Fibroblast of lung (primary cell): ENCODE measurements around the gene CDCP1. TPM values are rescaled to one million over a fixed set of nuclear protein-coding genes. Genes with fewer than 3 reads are reported as not detected.

Source experiments
- DNase-seq, 2 donors: peaks; one replicate each; pipeline versions ENCODE4 v3.0.0 to v3.0.0-alpha.2; 2010; ENCODE audit warnings: low read depth in 2 of 2
- H2AFZ ChIP-seq: 2 replicates; pipeline ENCODE4 v1.5.1; 2012; ENCODE audit warnings: low read length, control low read depth, inconsistent platforms
- H3K27ac ChIP-seq: 2 replicates; pipeline ENCODE4 v1.5.1; 2011; ENCODE audit warnings: low read length, control low read depth; ENCODE audit not compliant: insufficient read depth
- H3K27me3 ChIP-seq: 2 replicates; pipeline ENCODE4 v1.5.1; 2011; ENCODE audit warnings: mild to moderate bottlenecking, low read length; ENCODE audit not compliant: control insufficient read depth, insufficient read depth
- H3K36me3 ChIP-seq: 2 replicates; pipeline ENCODE4 v1.5.1; 2011; ENCODE audit warnings: low read length; ENCODE audit not compliant: control insufficient read depth, insufficient read depth
- H3K4me1 ChIP-seq: 2 replicates; pipeline ENCODE4 v1.5.1; 2011; ENCODE audit warnings: low read length; ENCODE audit not compliant: control insufficient read depth, insufficient read depth; ENCODE audit errors: extremely low read depth
- H3K4me2 ChIP-seq: 2 replicates; pipeline ENCODE4 v1.5.1; 2011; ENCODE audit warnings: low read length, control low read depth; ENCODE audit not compliant: insufficient read depth; ENCODE audit errors: extremely low read depth
- H3K4me3 ChIP-seq, 4 experiments: fragments of 200-600 bp in 1 of 4; sonication (generic) in 1 of 4; replicated peaks in 1 of 4; 2 replicates each; pipeline ENCODE4 v1.5.1; 2011 to 2016; ENCODE audit warnings: low read length in 4 of 4, low read depth in 3 of 4, mild to moderate bottlenecking in 3 of 4, control low read depth in 2 of 4, inconsistent platforms in 1 of 4, mixed read lengths in 1 of 4; ENCODE audit not compliant: insufficient read depth in 1 of 4; ENCODE audit errors: control extremely low read depth in 1 of 4
- H3K79me2 ChIP-seq: 2 replicates; pipeline ENCODE4 v1.5.1; 2012; ENCODE audit warnings: mild to moderate bottlenecking, low read length, inconsistent platforms; ENCODE audit not compliant: control insufficient read depth, insufficient read depth
- H3K9ac ChIP-seq: 2 replicates; pipeline ENCODE4 v1.5.1; 2011; ENCODE audit warnings: mild to moderate bottlenecking, low read length, control low read depth; ENCODE audit not compliant: insufficient read depth
- H3K9me3 ChIP-seq: 2 replicates; pipeline ENCODE4 v1.5.1; 2012; ENCODE audit warnings: low read depth, low read length; ENCODE audit not compliant: control insufficient read depth, insufficient read depth
- H4K20me1 ChIP-seq: 2 replicates; pipeline ENCODE4 v1.5.1; 2011; ENCODE audit warnings: low read length; ENCODE audit not compliant: control insufficient read depth, insufficient read depth; ENCODE audit errors: extremely low read depth
- EZH2 ChIP-seq: IDR thresholded peaks from 2 replicates; pipeline ENCODE4 v1.5.1; 2012; ENCODE audit warnings: low read length, control low read depth, mild to moderate bottlenecking; ENCODE audit errors: missing control alignments
- polyA plus RNA-seq, 2 donors: library from polyadenylated mRNA; depleted of rRNA in 1 of 2; stranded (reverse) in 1 of 2; unstranded in 1 of 2; fragments of >200 nt; gene quantifications; 2 replicates each; pipeline ENCODE4 v1.2.1, GENCODE V29; 2011 to 2012; ENCODE audit warnings: missing spikeins in 1 of 2
- total RNA-seq: library from RNA; depleted of rRNA; stranded (reverse); fragments of >200 nt; gene quantifications from 2 replicates; pipeline ENCODE4 v1.2.1, GENCODE V29; 2014
- TF ChIP-seq, protein P1 (sequence below), 2 donors: IDR thresholded peaks in 1 of 2; conservative IDR thresholded peaks in 1 of 2; 1 replicate in 1 of 2; 2 replicates in 1 of 2; pipeline ENCODE4 v1.5.1; 2011 to 2012; ENCODE audit warnings: low read length in 2 of 2, control low read depth in 1 of 2, inconsistent platforms in 1 of 2, low read depth in 1 of 2, mild to moderate bottlenecking in 1 of 2

Gene CDCP1
- total and polyA plus RNA-seq, 2 donors (not counting 1 experiment from before 2014, with no cell fraction given) = 25.6 to 56.1 TPM

DNA sequence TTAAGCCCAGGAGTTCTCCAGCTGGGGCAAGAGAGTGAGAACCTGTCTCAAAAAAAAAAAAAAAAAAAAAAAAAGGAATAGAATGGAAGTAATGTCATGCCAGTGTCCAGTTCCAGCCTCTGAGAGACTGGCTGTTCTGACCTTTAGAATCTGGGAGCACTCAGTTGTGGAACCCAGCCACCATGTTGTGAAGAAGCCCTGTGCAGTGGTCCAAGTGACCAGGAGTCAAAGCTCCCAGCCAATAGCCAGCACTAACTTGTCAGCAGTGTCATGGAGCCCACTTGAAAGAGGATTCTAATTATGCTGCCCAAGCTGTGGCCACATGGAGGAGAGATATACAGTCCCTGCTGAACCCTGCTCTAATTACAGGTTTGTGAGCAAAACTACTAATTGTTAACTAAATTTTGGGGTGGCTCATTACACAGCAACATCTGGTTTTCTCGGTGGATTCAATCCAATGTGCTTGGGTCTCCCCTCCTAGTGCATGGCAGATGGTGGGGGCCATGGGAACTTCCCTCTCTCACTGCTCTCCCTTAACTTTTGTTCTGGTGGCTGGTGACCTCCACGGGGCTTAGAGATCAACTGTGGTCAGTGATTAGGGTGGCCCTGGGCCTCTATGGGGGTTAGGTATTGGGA, 64.6 kb downstream of the CDCP1 start:
- Histone ChIP-seq H3K36me3 (peaks cover 8% of the 10 kb centered on the region), H3K9ac (no peak overlapping the region), H3K9me3 (no peaks in the 10 kb centered on the region), H3K27me3 (no peaks in the 10 kb centered on the region), H3K4me3 (no peak overlapping the region), H2AFZ (no peak overlapping the region), H4K20me1 (no peaks in the 10 kb centered on the region), H3K4me1 (peaks cover 8% of the 10 kb centered on the region), H3K4me2 (no peak overlapping the region), H3K79me2 (no peaks in the 10 kb centered on the region), H3K27ac (no peak overlapping the region)
- DNase-seq = no peak
- TF ChIP-seq, protein P1, sequence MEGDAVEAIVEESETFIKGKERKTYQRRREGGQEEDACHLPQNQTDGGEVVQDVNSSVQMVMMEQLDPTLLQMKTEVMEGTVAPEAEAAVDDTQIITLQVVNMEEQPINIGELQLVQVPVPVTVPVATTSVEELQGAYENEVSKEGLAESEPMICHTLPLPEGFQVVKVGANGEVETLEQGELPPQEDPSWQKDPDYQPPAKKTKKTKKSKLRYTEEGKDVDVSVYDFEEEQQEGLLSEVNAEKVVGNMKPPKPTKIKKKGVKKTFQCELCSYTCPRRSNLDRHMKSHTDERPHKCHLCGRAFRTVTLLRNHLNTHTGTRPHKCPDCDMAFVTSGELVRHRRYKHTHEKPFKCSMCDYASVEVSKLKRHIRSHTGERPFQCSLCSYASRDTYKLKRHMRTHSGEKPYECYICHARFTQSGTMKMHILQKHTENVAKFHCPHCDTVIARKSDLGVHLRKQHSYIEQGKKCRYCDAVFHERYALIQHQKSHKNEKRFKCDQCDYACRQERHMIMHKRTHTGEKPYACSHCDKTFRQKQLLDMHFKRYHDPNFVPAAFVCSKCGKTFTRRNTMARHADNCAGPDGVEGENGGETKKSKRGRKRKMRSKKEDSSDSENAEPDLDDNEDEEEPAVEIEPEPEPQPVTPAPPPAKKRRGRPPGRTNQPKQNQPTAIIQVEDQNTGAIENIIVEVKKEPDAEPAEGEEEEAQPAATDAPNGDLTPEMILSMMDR (conservative IDR thresholded peaks at IDR 0.05 in 1 of 2, IDR thresholded peaks at IDR 0.05 in 1 of 2; ENCODE audit: low read depth in 1 of 2, low read length in 2 of 2) = no peak
- TF ChIP-seq EZH2 = no peak

DNA sequence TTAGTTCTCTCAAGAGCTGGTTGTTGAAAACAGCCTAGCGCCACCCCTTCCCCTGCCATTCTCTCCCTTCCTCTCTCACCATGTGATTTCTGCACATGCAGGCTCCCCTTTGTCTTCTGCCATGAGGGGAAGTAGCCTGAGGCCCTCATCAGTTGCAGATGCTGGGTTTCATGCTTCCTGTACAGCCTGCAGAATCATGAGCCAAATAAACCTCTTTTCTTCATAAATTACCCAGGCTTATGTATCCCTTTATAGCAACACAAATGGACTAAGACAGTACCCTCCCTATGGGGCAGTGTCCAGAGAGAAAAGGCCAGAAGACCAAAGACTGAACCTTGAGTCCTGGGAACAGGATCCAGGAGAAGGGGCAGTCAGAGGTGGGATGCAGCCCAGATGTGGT, 65.4 kb downstream of the CDCP1 start:
- Histone ChIP-seq H3K9ac (no peak overlapping the region), H3K79me2 (no peaks in the 10 kb centered on the region), H3K27ac (no peak overlapping the region), H2AFZ (no peak overlapping the region), H3K9me3 (no peaks in the 10 kb centered on the region), H4K20me1 (no peaks in the 10 kb centered on the region), H3K27me3 (no peaks in the 10 kb centered on the region), H3K4me3 (no peak overlapping the region), H3K4me2 (no peak overlapping the region), H3K36me3 (peaks cover 8% of the 10 kb centered on the region), H3K4me1 (peaks cover 8% of the 10 kb centered on the region)
- TF ChIP-seq EZH2 = no peak
- TF ChIP-seq, protein P1 (conservative IDR thresholded peaks at IDR 0.05 in 1 of 2, IDR thresholded peaks at IDR 0.05 in 1 of 2; ENCODE audit: low read depth in 1 of 2, low read length in 2 of 2) = no peak
- DNase-seq = no peak

DNA sequence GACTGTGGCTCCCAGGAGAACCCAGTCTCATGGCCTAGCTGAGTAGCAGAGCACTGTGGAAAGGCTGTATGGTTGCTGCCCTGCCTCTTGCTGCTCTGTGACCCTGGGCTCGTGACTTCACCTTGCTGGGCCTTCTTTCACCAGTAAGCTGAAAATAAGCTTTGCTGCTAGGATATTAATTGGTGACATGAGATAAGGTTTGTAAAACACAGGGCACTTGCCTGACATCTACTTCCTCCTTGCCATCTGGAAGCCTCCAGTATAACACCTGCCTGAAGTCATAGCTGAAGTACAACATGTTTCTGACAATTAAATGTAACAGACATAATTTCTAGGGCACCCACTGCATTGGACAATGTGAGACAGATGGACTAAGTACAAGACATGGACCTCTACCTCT, 66.5 kb downstream of the CDCP1 start:
- peaks cover 4% of the 10 kb centered on the region for H3K36me3 ChIP-seq
- H3K4me1 ChIP-seq = peaks cover 2% of the 10 kb centered on the region
- TF ChIP-seq EZH2 = no peak
- TF ChIP-seq, protein P1 (conservative IDR thresholded peaks at IDR 0.05 in 1 of 2, IDR thresholded peaks at IDR 0.05 in 1 of 2; ENCODE audit: low read depth in 1 of 2, low read length in 2 of 2) = no peak
- no peaks in the 10 kb centered on the region for H4K20me1 ChIP-seq
- H3K79me2 ChIP-seq = no peaks in the 10 kb centered on the region
- no peaks in the 10 kb centered on the region for H3K9me3 ChIP-seq
- no peak overlapping the region for H3K27ac ChIP-seq
- DNase-seq = no peak
- H3K4me2 ChIP-seq = no peak overlapping the region
- H3K9ac ChIP-seq = no peak overlapping the region
- H3K27me3 ChIP-seq = no peaks in the 10 kb centered on the region
- H3K4me3 ChIP-seq = no peak overlapping the region
- no peak overlapping the region for H2AFZ ChIP-seq
